Skeletal muscle tissue (tissue), 4 donors: ENCODE data around the gene RRAS2. TPM values are rescaled to one million over a fixed set of nuclear protein-coding genes. Genes with fewer than 3 reads are reported as not detected.
"Not testable (repeated sequence)": the region's sequence is repeated elsewhere in the genome, so short reads cannot be mapped to it uniquely, and the experiment has no call there.

Experiments
- H3K27ac ChIP-seq: one replicate; pipeline ENCODE4 v1.7.0; 2013; ENCODE audit warnings: mild to moderate bottlenecking, low read depth, low read length, inconsistent platforms
- H3K27me3 ChIP-seq, 3 donors: one replicate each; pipeline ENCODE4 v1.7.0; 2013; ENCODE audit warnings: low read length in 3 of 3; ENCODE audit not compliant: control insufficient read depth in 3 of 3, insufficient read depth in 3 of 3
- H3K36me3 ChIP-seq, 3 donors: one replicate each; pipeline ENCODE4 v1.7.0; 2013; ENCODE audit warnings: low read length in 3 of 3; ENCODE audit not compliant: control insufficient read depth in 3 of 3, insufficient read depth in 3 of 3
- H3K4me1 ChIP-seq, 3 donors: one replicate each; pipeline ENCODE4 v1.7.0; 2013; ENCODE audit warnings: low read length in 3 of 3, mild to moderate bottlenecking in 3 of 3; ENCODE audit not compliant: control insufficient read depth in 3 of 3, insufficient read depth in 3 of 3
- H3K4me3 ChIP-seq, 3 donors: one replicate each; pipeline ENCODE4 v1.7.0; 2013; ENCODE audit warnings: low read length in 3 of 3
- H3K9ac ChIP-seq, 3 donors: one replicate each; pipeline ENCODE4 v1.7.0; 2013; ENCODE audit warnings: low read length in 3 of 3, mild to moderate bottlenecking in 3 of 3, moderate library complexity in 2 of 3, low read depth in 1 of 3
- H3K9me3 ChIP-seq, 3 donors: one replicate each; pipeline ENCODE4 v1.7.0; 2013; ENCODE audit warnings: low read length in 3 of 3; ENCODE audit not compliant: control insufficient read depth in 3 of 3
- total RNA-seq: library from RNA; depleted of rRNA; stranded (reverse); fragments of >200 nt; gene quantifications from one replicate; pipeline ENCODE4 v1.2.3, GENCODE V29; 2014
- donor health status: Osteomylitis.

RRAS2 gene
- total RNA-seq, 1 donor from 2014 or later: 39.7 TPM

- not testable (repeated sequence) for H3K27me3 ChIP-seq, H3K36me3 ChIP-seq, H3K4me1 ChIP-seq, H3K27ac ChIP-seq, H3K4me3 ChIP-seq, H3K9ac ChIP-seq, H3K9me3 ChIP-seq
These were observed 14.0 kb downstream of the RRAS2 start for GRCh38 chr11:14345016-14345415.

- Histone ChIP-seq H3K36me3 (no peaks in the 10 kb centered on the region), H3K4me3 (no peak overlapping the region), H3K9ac (no peak overlapping the region), H3K9me3 (no peaks in the 10 kb centered on the region), H3K27me3 (no peaks in the 10 kb centered on the region), H3K4me1 (peaks cover 0 to 3% (median 2%) of the 10 kb centered on the region in 3 donors), H3K27ac (no peak overlapping the region)
These were observed 16.1 kb downstream of the RRAS2 start for GRCh38 chr11:14342906-14343305.

- Histone ChIP-seq H3K27me3 (no peaks in the 10 kb centered on the region), H3K36me3 (no peaks in the 10 kb centered on the region), H3K9me3 (no peaks in the 10 kb centered on the region), H3K4me3 (no peak overlapping the region), H3K4me1 (peaks cover 2 to 3% (median 3%) of the 10 kb centered on the region in 3 donors), H3K27ac (no peak overlapping the region), H3K9ac (no peak overlapping the region)
These were observed 17.0 kb downstream of the RRAS2 start for GRCh38 chr11:14341968-14342367.

GRCh38 chr11:14340721-14341120 lies 18.3 kb downstream of the RRAS2 start:
- Histone ChIP-seq H3K27ac (no peak overlapping the region), H3K27me3 (no peaks in the 10 kb centered on the region), H3K4me1 (peaks cover 3 to 5% (median 3%) of the 10 kb centered on the region in 3 donors), H3K9me3 (no peaks in the 10 kb centered on the region), H3K9ac (no peak overlapping the region), H3K4me3 (no peak overlapping the region), H3K36me3 (no peaks in the 10 kb centered on the region)

GRCh38 chr11:14339356-14339755 lies 19.6 kb downstream of the RRAS2 start:
- peaks cover 3 to 6% (median 3%) of the 10 kb centered on the region in 3 donors for H3K4me1 ChIP-seq
- H3K4me3 ChIP-seq: no peak overlapping the region
- no peaks in the 10 kb centered on the region for H3K9me3 ChIP-seq
- H3K27ac ChIP-seq: no peak overlapping the region
- H3K36me3 ChIP-seq: no peaks in the 10 kb centered on the region
- H3K27me3 ChIP-seq: no peaks in the 10 kb centered on the region
- H3K9ac ChIP-seq: no peak overlapping the region

GRCh38 chr11:14336507-14337503 lies 22.2 kb downstream of the RRAS2 start:
- Histone ChIP-seq H3K4me3 (no peak overlapping the region), H3K9me3 (no peaks in the 10 kb centered on the region), H3K4me1 (peaks cover 0 to 4% (median 3%) of the 10 kb centered on the region in 3 donors), H3K9ac (no peak overlapping the region), H3K27me3 (no peaks in the 10 kb centered on the region), H3K36me3 (no peaks in the 10 kb centered on the region), H3K27ac (no peak overlapping the region)

- Histone ChIP-seq H3K4me1 (peaks cover 0 to 4% (median 3%) of the 10 kb centered on the region in 3 donors), H3K27ac (no peak overlapping the region), H3K36me3 (no peaks in the 10 kb centered on the region), H3K9me3 (no peaks in the 10 kb centered on the region), H3K27me3 (no peaks in the 10 kb centered on the region), H3K9ac (no peak overlapping the region), H3K4me3 (no peak overlapping the region)
These were observed 23.3 kb downstream of the RRAS2 start for GRCh38 chr11:14335712-14336111.

GRCh38 chr11:14334893-14335292 lies 24.1 kb downstream of the RRAS2 start:
- Histone ChIP-seq H3K9ac (no peak overlapping the region), H3K9me3 (no peaks in the 10 kb centered on the region), H3K4me1 (peaks cover 0 to 4% (median 3%) of the 10 kb centered on the region in 3 donors), H3K27me3 (no peaks in the 10 kb centered on the region), H3K27ac (no peak overlapping the region), H3K4me3 (no peak overlapping the region), H3K36me3 (no peaks in the 10 kb centered on the region)

- no peaks in the 10 kb centered on the region for H3K36me3 ChIP-seq
- H3K27me3 ChIP-seq: no peaks in the 10 kb centered on the region
- H3K9ac ChIP-seq: no peak overlapping the region
- H3K4me3 ChIP-seq: no peak overlapping the region
- H3K9me3 ChIP-seq: no peaks in the 10 kb centered on the region
- H3K4me1 ChIP-seq: peaks cover 0 to 4% (median 3%) of the 10 kb centered on the region in 3 donors
- H3K27ac ChIP-seq: no peak overlapping the region
These were observed 24.8 kb downstream of the RRAS2 start for GRCh38 chr11:14334192-14334591.

GRCh38 chr11:14331476-14332136 lies 27.4 kb downstream of the RRAS2 start:
- H3K4me3 ChIP-seq: no peak overlapping the region
- no peak overlapping the region for H3K9ac ChIP-seq
- no peak overlapping the region for H3K27ac ChIP-seq
- peaks cover 0 to 4% (median 0%) of the 10 kb centered on the region in 3 donors for H3K4me1 ChIP-seq
- H3K27me3 ChIP-seq: no peaks in the 10 kb centered on the region
- H3K9me3 ChIP-seq: no peaks in the 10 kb centered on the region
- H3K36me3 ChIP-seq: no peaks in the 10 kb centered on the region
